Islet precursor cell (in vitro differentiated cells): Measurements from ENCODE around the gene LRRFIP2.
"Not testable (repeated sequence)": the region's sequence is repeated elsewhere in the genome, so short reads cannot be mapped to it uniquely, and the experiment has no call there.

Experiments used
- DNase-seq: peaks from one replicate; pipeline ENCODE4 v3.0.0-alpha.2; 2018

The LRRFIP2 gene

DNA sequence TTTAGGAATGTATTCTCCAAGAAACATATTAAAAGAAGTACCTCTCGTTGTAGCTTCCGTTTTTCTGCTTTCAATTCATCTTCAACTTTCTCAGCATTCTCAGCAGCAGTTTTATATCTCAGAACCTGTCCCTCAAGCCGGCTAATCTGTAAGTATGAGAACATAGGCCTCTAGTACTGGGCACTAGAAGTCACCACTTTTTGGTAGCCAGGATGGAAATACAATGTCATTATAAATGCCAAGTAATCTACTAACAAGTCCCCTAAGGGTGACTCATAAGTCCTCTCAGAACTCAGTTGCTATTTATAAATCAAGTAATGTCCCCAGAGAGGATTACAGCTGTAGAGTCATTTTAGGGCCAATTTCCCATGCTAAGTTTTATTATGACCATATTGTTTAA is 120.0 kb downstream of the LRRFIP2 start:
- no peak for DNase-seq

- no peak for DNase-seq
Observed at GRCh38 chr3:37053753-37054152, 120.6 kb downstream of the LRRFIP2 start.

DNA sequence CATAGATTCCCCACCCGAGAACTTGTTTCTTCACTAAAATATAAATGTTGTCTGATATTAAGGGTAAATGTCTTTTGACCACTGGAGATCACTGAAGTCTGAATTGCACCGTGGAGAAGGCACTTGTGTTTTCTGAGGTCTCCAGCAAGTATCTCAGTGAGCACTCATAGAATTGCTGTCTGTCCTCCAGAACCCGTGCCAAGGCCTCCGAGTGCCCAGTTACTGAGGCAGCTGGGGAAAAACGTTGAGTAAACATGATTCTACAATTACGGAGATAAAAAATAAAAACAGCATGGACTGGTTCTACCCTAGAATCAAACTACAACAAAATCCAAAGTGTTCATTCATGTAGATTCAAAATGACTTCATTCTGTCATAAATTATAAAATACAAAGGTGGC is 121.0 kb downstream of the LRRFIP2 start:
- DNase-seq: no peak

- no peak for DNase-seq
Observed at GRCh38 chr3:37052860-37053259, 121.5 kb downstream of the LRRFIP2 start.

- peak; percentile 58 for DNase-seq
Observed at GRCh38 chr3:37050282-37050681, 124.1 kb downstream of the LRRFIP2 start.

- DNase-seq: not testable (repeated sequence)
Observed at GRCh38 chr3:37042712-37043111, 131.7 kb downstream of the LRRFIP2 start.

- DNase-seq: no peak
Observed at GRCh38 chr3:37041546-37042195, 132.7 kb downstream of the LRRFIP2 start.

GRCh38 chr3:37040231-37040630 is 134.2 kb downstream of the LRRFIP2 start:
- DNase-seq: no peak

GRCh38 chr3:37039161-37039846 is 135.1 kb downstream of the LRRFIP2 start:
- no peak for DNase-seq

DNA sequence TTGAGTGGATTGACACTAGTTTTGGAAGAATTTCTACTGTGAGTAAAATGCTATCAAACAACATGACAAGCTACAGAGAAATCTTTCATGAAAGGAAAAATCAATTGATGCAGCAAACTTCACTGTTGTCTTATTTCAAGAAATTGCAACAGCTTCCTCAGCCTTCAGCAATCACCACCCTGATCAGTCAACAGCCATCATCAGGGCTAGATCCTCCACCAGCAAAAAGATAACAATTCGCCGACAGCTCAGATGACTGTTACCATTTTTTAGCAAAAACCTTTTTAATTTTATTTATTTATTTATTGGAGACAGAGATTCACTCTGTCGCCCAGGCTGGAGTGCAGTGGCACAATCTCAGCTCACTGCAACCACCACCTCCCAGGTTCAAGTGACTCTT is 137.0 kb downstream of the LRRFIP2 start:
- DNase-seq: no peak

DNA sequence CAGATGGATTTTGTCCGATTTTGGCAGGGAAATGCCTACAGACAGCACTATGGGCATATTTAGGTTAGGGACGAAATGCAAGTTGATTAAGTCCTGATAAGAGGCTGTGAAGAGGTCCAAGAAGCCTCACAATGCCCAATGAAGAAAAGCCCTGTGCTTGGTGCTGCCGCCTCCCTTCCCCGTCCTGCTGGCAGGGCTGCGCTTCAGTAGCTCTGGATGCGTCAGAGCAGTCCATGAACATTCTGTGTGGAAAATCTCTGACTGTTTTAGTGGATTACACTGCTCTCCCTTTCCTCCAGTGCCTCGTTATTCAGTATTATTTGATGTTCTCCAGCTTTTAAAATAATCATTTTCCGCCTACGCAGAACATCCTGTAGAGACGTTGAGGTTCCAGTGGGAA is 141.4 kb downstream of the LRRFIP2 start:
- no peak for DNase-seq

GRCh38 chr3:37031096-37031682 is 143.2 kb downstream of the LRRFIP2 start:
- no peak for DNase-seq

- no peak for DNase-seq
Observed at GRCh38 chr3:37030588-37030987, 143.8 kb downstream of the LRRFIP2 start.

- DNase-seq: no peak
Observed at GRCh38 chr3:37029516-37030163, 144.7 kb downstream of the LRRFIP2 start.

- DNase-seq: no peak
Observed at GRCh38 chr3:37029111-37029510, 145.3 kb downstream of the LRRFIP2 start.

- no peak for DNase-seq
Observed at GRCh38 chr3:37028329-37028728, 146.1 kb downstream of the LRRFIP2 start.

GRCh38 chr3:37026851-37027250 is 147.5 kb downstream of the LRRFIP2 start:
- no peak for DNase-seq

GRCh38 chr3:37025561-37026335 is 148.6 kb downstream of the LRRFIP2 start:
- DNase-seq: no peak

DNA sequence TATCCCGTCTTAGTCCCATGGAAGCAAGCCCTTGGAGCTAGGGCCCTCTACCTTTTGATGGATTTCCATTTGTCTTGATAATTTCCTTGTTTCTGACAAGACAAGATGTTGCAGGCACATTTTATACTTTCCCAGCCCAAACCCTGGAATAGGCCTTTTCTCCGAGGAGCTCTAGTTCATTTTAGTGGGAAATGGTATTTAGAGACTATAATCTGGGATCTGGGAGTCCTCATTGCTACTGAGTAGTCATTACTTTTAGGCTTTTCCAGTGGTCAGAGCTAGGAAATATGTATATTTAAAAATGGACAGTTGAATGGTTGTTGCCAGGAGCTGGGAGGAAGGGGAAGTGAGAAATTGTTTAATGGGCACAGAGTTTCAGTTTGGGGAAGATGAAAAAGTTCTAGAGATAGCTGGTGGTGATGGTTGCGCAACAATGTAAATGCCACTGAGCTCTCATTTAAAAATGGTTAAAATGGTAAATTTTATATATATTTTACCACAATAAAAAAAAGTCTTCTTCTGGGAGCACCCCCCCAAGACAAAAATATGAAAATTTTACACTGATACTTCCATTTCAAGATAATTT is 149.5 kb downstream of the LRRFIP2 start:
- no peak for DNase-seq

- no peak for DNase-seq
Observed at GRCh38 chr3:37024092-37024491, 150.3 kb downstream of the LRRFIP2 start.

DNA sequence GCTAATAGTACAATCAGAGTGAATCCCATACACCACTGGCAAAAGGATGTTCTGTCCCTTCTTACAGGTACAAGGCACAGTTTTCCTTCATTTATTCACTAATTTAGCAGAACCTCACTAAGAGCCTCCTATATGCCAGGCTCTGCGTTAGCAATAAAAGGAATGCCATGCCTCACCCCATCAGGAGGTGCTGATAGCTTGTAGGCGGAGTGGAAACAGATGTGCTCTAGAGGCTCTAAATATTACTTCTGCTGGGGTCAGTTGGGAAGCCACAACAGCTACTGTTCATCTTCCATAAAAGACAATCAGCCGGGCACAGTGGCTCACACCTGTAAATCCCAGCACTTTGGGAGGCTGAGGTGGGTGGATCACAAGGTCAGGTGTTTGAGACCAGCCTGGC is 156.7 kb downstream of the LRRFIP2 start:
- DNase-seq: no peak

- no peak for DNase-seq
Observed at GRCh38 chr3:37016903-37017302, 157.5 kb downstream of the LRRFIP2 start.

GRCh38 chr3:37015642-37016041 is 158.7 kb downstream of the LRRFIP2 start:
- DNase-seq: no peak
